NCI-H2227 (cell line): ENCODE results near the gene CLNK.

ENCODE experiments used
- DNase-seq: peaks from one replicate; lab custom pipeline; 2025; ENCODE audit not compliant: unreplicated experiment; lab: John Stamatoyannopoulos, UW

The CLNK gene

GRCh38 chr4:10684631-10685030 lies at the start of gene CLNK:
Gene CLNK (minus strand): TSS chr4:10684768. CDS start chr4:10667869, 16,899 bp downstream.
- no peak for DNase-seq

- no peak for DNase-seq
Measured at GRCh38 chr4:10733481-10734062, 49.0 kb upstream of the CLNK start.

GRCh38 chr4:10732914-10733415 lies 48.4 kb upstream of the CLNK start:
- no peak for DNase-seq

GRCh38 chr4:10732235-10732913 lies 47.8 kb upstream of the CLNK start:
- DNase-seq: no peak

GRCh38 chr4:10731690-10732089 lies 47.1 kb upstream of the CLNK start:
- no peak for DNase-seq

- DNase-seq: no peak
Measured at GRCh38 chr4:10731162-10731561, 46.6 kb upstream of the CLNK start.

GRCh38 chr4:10730590-10730989 lies 46.0 kb upstream of the CLNK start:
- DNase-seq: no peak

GRCh38 chr4:10730019-10730418 lies 45.5 kb upstream of the CLNK start:
- DNase-seq: no peak

- DNase-seq: no peak
Measured at GRCh38 chr4:10729366-10729765, 44.8 kb upstream of the CLNK start.

GRCh38 chr4:10728016-10728415 lies 43.4 kb upstream of the CLNK start:
- no peak for DNase-seq

- DNase-seq: no peak
Measured at GRCh38 chr4:10727140-10727880, 42.7 kb upstream of the CLNK start.

- DNase-seq: no peak
Measured at GRCh38 chr4:10722957-10723356, 38.4 kb upstream of the CLNK start.

GRCh38 chr4:10721616-10722015 lies 37.0 kb upstream of the CLNK start:
- DNase-seq: no peak

GRCh38 chr4:10716163-10716562 lies 31.6 kb upstream of the CLNK start:
- no peak for DNase-seq

- DNase-seq: no peak
Measured at GRCh38 chr4:10715696-10716095, 31.1 kb upstream of the CLNK start.

GRCh38 chr4:10715135-10715534 lies 30.6 kb upstream of the CLNK start:
- no peak for DNase-seq

GRCh38 chr4:10713591-10713990 lies 29.0 kb upstream of the CLNK start:
- DNase-seq: no peak

- no peak for DNase-seq
Measured at GRCh38 chr4:10706236-10706635, 21.7 kb upstream of the CLNK start.

- no peak for DNase-seq
Measured at GRCh38 chr4:10704430-10704810, 19.9 kb upstream of the CLNK start.

- no peak for DNase-seq
Measured at GRCh38 chr4:10703766-10704429, 19.3 kb upstream of the CLNK start.

- DNase-seq: no peak
Measured at GRCh38 chr4:10703156-10703555, 18.6 kb upstream of the CLNK start.
